GM21619 (cell line): ENCODE data around the gene SERTAD2.

Experiments used
- ATAC-seq: cut with Tn5 transposase; IDR thresholded peaks from one replicate; pipeline ENCODE4 v1.9.1; 2021; ENCODE audit not compliant: unreplicated experiment

The SERTAD2 gene

DNA sequence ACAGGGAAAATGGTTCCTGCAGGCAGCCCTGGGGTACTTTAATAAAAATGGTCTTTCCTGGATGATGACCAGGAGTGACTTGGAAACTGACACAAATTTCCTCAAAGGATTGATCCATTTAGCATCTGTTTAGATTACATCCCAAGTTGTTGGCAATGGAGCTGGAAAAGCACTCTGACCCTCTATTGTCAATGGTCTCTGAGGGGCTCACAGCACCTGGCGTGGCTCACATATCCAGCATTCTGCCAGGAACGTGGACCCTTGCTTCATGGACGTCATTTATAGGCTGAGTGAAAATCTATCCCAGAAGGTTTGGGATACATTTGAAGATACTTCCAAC is 43.8 kb downstream of the SERTAD2 start:
- ATAC-seq = no peak

DNA sequence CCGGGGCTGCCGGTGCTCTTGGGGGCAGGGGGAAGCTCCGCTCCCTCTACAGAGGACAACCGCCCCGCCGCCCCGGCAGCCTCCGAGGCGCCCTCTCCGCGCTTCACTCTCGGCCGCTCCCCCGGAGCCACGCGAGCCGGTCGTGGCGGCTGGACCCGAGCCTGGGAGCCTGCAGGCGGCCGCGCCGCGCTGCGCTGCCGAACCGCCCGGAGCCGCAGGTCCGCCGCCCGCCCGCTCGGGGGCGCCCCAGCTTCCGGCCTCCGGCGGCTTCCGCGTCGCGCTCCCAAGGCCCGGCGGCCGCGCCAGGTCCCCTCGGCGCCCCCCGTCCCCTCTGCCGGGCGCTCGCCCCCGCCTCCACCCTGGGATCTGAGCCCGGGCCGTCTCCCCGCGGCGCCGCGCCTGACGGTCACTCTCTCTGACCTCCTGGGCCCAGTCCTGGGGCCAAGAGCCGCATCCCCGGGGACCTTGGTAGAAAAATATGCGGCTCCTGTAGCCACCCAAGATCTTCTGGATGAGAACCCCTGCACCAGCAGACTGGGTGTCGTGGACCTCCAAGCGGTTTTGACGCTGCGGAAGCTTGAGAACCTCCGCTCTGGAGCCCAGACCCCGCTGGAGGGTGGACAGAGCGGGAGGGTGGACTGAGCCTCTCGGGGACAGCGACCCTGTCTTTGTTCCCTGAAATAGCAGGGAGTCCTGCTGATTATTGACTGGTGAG is 44.3 kb downstream of the SERTAD2 start:
- no peak for ATAC-seq

DNA sequence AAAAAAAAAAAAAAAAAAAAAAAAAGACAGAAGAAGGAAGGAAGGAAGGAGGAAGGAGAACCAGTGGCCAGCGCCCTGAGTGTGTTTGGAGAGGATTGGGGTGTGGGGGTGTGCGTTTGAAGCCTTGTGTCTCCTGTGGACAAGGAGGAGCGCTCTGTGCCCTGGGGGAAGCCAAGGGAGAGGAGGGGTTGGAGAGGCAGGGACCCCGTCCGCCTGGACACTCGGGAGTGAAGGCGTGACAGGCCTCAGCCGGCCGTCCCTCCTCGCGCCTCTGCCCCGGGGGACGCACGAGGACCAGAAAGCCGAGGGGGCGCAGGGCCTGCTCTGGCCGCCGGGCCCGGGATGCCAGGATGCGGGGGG is 44.9 kb downstream of the SERTAD2 start:
- no peak for ATAC-seq

DNA sequence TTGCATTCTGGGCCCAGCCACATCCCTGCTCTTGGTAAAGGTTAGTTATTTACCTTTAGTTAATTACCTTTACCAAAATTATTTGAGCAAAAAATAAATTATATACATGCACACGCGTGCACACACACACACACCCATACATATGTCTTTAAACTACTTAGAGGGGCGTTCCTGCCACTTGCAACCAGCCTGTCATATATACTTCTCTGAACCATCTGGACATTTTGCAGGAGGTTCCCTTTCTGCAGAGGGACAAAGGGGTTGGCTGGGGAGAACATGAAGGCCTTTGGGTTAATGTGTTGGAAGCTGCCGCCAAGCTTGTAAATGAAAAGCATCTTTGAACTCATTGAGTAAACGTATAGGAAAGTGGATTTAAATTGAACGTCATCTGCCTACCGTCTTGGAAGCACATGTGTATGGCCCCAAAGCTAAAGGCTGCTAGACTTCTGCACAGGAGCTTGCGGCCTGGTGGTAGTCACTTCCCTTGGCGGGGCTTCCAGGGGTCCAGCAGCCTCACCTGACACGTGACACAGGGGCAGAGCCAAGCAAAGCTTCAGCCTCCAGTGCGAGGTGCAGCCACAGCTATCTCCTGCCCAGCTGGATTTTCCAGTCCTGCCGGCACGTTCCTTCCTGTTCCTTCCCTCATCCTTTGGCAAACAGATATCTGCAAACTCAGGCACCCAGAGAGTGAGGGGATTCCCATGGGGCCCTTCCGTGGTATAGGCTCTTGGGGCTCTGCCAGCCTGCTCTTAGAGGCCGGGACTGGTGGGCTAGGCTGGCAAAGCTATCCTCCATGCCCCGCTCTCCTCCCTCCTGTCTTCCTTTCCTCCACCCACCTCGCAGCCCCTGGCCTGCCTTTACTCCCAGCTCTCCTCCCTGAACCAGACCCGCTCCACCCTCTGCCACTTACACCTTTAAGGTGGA is 46.1 kb downstream of the SERTAD2 start:
- no peak for ATAC-seq

DNA sequence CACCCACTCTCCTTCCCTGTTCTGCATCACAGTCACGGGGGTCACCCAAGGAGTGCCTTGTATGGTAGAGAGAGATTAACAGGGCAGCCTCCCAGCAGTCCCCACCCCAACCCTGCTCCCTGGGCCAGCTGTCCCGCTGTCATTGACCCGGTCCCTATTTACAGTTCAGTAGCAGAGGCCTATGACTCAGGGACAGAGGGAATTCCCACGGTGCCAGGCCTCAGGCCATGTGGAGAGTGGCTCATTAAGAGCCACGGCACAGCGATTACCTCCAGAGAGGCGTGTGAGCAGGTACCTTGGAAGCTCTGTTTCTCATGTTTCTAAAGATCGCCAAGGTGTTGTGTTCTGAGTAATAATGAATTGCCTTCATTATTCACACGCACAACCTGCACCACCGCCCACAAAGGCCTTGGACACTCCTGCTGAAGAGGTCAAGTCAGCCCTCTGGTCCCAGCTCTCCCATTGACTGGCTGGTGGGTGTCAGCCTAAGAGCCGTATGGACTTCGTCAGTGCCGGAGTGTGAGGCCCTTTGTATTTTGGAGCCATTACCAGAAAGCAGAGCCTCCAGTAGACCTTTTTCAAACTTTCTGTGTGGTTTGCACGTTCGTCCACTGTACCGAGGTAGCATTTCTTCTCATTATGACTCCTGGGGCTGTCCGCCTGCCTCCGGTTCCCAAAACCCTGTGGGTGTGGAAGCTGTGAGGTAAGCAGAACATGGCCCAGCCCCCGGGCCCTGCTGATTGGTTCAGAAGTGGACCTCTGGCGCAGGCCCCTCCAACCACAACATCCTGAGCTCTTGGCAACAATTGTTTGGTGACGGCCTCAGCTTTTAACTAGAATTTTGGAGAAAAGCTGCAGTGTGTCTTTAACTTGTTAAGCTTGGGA is 47.0 kb downstream of the SERTAD2 start:
- peak; percentile 82 for ATAC-seq

DNA sequence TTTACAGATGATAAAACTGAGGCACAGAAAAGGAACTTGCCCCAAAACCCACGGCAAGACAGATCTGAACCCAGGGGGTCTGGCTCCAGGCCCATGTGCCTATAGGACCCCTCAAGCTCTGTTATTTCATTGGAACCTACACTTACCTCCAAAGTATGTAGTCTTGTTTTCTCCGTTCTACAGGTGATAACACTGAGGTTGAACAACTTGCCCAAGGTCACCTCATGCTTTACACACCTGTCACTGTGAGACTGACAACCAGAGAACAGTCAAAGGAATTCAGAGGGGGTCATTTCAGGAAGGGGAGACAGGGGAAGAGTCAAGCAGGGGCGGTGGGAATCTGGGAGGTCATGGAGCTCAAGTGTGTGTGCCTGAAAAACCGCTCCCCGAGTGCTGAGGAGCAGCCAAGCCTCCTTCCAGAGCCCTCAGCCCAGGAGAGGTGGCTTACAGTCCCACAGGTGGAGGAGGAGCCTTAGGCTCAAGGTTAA is 47.7 kb downstream of the SERTAD2 start:
- ATAC-seq = no peak

DNA sequence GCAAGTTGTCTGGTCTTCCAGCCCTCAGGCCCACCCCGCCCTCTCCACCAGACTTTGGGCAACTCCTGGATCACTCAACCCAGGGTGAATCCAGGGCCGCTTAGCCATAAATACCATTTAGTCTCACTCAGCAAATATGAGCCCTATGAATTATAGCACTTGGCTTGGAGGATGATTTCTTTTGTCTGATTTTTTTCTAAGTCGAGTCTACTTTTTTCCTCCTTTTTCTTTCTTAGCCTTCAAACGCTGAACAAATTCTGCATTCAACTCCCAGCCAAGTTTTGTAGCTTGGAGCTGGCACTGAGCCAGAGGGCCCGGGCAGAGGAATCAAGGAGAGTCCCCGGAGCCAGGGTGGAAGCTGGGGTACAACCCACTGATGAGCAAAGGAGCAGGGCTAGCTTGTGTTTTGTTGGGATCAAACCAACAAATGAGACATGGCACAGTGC is 48.7 kb downstream of the SERTAD2 start:
- no peak for ATAC-seq

DNA sequence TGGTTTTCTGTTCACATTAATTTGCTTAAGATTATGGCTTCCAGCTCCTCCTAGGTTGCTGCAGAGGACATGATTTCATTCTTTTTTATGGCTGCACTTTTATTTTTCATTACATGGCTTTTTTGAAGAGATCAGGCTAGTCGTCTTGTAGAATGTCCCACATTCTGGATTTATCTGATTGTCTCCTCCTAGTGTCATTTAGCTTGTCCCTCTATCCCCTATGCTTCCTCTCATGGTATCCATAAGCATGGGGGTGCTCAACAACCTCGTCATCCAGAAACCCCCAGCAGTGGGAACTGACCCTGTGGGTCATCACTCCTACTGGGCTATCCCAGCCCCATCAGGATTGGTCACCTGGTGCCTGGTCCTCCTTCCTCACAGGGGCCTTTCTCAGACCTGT is 49.6 kb downstream of the SERTAD2 start:
- no peak for ATAC-seq

DNA sequence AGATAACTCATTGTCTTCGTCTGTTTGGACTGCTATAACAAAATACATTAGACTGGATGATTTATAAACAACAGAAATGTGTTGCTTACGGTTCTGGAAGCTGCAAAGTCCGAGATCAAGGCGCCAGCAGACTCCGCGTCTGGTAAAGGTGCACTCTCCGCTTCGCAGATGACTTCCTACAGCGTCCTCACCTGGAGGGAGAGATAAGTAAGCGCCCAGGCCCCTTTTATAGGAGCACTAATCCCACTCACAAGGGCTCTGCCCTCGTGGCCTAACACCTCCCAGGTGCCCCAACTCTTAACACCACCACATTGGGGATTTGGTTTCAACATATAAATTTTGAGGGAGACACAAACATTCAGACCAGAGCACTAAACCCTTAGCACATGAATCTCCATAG is 51.3 kb downstream of the SERTAD2 start:
- ATAC-seq = no peak

DNA sequence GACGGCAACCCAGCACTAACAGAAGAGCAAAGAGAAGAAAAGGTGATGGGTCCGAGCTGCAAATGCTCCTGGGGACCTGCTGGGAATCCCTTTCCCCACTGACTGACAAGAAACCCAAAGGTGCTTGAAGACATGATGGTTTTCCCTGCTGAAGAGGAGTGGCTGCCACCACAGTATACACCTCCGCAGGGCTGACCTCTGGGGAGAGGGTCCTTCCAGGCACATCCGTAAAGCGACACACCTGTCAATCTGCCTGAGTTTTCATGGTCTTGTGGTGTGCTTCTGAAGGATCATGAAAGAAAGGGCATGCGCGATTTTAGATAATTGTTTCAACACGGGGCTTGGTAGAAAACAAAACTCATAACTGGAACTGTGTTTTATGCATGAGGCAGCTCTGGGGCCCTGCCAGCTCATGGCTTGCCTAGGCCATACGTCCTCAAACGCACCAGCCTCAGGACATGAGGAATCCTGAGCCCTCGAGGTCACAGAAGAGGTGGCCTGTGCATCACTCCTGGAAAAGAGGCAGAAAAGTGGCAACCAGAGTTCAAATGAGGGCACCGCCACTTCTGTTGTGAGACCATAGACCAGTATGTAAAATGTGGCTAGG is 51.8 kb downstream of the SERTAD2 start:
- ATAC-seq = no peak

DNA sequence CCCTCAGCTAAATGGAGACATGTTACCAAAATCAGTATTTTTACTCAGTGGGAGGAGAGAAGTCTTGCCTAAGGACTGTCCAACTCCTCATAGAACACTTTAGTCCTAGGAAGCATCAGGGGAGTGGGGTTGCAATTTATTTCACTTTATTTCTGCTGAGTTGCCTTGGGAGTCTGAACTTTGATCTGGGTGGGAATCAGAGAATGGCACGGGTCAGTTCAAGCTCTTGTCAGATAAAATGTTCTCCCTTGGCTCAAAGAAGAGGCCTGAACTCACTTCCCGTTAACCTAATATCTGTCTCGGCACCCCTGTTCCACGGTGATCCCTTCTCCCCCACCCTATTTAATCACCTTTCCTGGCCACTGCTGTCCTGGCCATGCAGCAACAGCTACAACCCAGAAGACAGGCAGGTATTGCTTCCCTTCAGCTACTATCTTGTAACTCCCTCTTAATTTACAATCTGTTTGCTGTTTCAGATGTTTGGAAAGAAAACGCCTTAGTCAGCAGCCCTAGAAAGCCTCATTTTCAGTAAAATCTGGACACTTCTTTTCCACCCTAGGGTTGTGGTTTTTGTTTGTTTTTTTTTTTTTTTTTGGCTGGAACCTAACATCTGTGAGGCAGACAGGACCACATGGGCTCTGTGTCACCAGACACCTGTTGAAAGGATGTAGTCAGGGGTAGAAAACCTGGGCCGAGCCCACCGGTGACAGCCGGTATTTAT is 52.5 kb downstream of the SERTAD2 start:
- no peak for ATAC-seq

DNA sequence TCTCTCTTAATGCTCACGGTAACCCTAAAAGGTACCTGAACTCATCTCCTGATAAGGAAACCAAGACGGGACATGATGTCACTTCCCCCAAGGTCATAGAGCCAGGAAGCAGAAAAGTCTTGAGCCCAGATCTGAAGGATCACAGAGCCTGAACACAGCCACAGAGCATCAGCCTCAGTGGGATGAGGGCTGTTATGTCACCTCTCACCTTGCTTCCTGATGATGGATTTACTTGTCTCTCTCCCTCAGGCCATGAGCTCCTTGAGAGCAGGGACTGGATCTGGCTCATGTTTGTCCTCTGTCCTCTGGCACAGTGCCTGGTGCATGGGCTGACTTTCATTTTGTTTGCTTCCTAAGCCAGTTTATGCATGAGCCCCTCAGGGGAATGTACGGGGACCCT is 54.2 kb downstream of the SERTAD2 start:
- no peak for ATAC-seq

DNA sequence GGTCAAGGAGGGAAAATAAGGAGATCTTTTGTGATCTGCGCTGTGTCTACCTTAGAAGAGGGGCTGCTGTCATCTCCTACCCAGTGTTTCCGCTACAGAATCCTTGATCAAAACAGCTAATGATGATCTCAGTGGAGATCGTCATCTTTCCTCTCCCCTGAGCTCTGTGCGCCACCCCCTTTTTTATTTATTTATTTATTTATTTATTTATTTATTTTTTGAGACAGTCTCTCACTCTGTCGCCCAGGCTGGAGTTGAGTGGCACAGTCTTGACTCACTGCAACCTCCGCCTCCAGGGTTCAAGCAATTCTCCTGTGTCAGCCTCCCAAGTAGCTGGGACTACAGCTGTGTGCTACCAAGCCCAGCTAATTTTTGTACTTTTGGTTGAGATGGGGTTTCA is 55.5 kb downstream of the SERTAD2 start:
- no peak for ATAC-seq

DNA sequence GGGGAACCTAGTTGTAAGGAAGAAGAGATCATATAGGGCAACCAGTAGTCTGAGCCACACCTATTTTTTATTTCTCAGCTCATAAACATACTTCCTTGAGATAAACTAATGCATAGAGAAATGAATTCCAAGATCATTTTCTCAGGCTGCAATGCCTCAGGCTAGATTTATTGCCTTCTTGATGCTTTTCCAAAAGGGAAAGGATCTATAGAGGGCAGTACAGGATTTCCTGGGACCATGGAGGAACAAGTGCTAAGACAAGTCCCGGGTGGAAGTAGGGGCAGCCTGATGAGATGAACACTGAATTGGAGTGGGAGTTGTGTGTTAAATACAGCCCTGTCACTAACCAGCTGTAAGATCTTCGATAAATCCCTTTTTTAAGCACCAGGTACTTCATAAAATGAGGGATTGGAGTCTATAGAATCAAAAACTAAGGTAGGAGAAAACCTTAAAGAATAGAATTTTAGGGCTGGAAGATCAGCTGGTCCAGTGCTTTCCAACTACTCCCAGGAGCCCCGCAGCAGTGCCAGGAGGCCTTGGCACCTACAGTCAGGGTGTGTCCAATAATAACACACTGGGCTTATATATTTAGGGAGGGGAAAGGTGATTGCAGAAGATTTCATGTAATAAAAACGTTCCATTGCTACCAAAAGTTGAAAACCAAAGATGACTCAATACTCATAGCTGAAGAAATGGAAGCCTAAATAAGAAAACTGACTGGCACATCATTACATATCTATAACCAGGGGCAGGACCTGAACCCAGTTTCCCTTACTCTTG is 58.1 kb downstream of the SERTAD2 start:
- no peak for ATAC-seq

DNA sequence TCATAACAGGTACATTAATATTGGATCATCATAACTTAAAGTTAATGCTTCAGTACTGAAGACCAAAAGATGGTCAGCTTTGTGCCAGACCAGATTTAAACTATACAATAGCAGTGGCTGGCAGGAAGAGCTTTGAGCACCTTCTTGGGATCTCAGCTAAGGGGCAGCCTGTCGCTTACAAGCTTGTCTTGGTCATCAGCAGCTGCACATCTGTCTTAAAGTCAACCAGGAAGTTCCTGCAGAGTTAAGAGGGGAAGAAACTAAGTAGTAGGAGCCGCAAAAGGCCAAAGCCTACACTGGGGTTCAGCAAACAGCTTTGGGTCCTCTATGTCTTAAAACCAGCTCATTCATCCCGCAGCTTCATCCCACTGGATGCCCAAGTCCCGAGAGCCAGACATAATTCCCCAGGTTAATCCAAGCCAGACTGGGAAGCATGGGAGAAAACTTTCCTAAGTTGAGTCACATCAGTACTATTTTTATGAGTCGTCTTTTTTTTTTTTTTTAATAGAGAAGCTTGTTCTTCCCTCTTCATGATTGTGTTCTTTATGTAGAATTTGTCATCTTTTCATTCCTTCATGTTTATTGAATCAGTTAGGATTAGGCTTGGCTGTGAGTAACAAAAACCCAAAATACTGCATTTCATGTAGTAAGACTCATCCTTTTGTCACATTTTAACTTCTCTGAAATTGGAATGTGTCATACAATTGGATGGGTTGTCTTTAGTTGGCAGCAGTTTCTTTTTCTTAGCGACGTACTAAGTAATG is 59.3 kb downstream of the SERTAD2 start:
- no peak for ATAC-seq

DNA sequence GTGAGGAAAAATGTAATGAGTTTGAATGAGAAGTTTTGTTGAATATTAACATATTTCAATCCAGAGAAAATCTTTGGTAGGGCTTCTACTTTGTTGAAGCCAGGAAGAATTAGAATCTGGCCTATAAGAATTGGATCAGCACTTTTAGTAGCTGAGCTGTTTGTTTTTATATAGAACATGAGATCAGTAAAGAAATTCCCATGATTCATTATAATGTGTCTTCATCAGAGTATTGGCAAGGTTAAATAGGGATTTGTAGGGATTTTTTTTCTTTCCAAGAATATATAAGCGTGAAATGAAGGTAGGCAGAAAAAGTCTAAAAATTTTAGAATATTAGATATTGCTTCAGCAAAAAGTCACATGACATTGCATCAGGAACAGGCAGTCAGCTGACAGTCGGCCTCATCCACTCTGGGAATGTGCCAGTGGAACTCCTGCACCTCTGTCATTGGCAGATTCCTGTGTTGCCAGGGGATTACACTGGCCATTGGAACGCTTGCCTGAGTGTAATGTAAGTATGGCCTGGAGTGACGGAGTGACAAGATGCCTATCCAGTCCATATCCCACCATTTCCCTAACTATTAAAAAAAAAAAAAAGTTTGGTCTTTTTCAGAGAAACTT is 60.6 kb downstream of the SERTAD2 start:
- ATAC-seq = no peak

DNA sequence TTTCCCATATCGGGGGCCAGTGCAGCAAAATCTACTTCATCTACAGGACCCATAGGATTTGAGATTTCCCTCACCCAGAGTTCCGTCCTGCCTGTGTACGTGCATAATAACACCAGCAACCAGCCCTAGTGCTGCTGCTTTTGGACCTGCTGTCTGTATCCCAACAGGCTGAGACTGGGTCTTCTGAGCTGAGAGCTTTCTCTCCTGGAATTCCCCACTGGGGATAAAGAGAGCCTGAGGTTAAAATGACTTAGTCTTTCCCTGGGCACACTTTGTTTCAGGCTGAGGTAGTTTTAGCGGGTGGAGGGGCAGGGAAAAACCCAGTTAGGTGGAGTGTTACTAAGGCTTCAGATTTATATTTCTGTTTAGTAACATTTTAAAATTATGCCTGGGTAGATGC is 62.5 kb downstream of the SERTAD2 start:
- no peak for ATAC-seq

DNA sequence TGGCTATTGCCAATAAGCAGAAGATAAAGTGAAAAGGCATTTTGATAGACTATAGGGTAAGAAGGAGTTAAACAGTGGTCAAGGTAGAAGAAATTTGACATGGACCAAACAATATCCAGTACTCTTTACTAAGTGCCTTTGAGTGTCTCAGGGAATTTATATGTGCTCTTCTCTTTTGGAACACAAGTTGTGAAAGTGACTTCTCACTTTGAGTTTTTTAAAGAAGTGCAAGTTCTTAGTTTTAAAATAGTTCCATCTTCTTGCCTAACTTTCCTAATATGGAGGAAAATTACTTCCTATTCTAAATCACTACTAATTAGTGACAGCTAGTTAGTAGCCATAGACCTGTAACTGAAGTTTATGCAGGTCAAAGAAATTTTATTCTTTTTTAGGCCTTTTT is 66.2 kb downstream of the SERTAD2 start:
- no peak for ATAC-seq
